ENCODE measurements around the gene TBC1D4.

GRCh38 chr13:75324413-75324940 is 157.5 kb downstream of the TBC1D4 start:
- TF ChIP-seq CTCF (IDR thresholded peaks at IDR 0.05) (no peak), POLR2A (IDR thresholded peaks at IDR 0.05) (no peak)

Data from esophagus squamous epithelium (tissue), 4 donors.